Neural cell (in vitro differentiated cells): Measurements from ENCODE around the gene C10orf95. TPM values are rescaled to one million over a fixed set of nuclear protein-coding genes. Genes with fewer than 3 reads are reported as not detected.

Source experiments
- H2AFZ ChIP-seq: fragments of 200-600, 300-800 bp; sonication (generic), shearing (Covaris generic); 2 replicates; pipeline ENCODE4 v1.6.0; 2014; ENCODE audit warnings: low read depth, mild to moderate bottlenecking, antibody characterized with exemption, low read length, moderate library complexity
- H3F3A ChIP-seq: fragments of 200-600 bp; shearing (Covaris generic); 2 replicates; pipeline ENCODE4 v1.6.1; 2016; ENCODE audit warnings: mild to moderate bottlenecking, moderate library complexity, mixed read lengths, antibody characterized with exemption, low read length; ENCODE audit not compliant: insufficient read depth, poor library complexity, severe bottlenecking
- H3K27ac ChIP-seq: fragments of 200-600, 300-800 bp; sonication (generic), shearing (Covaris generic); 2 replicates; pipeline ENCODE4 v1.5.1; 2014; ENCODE audit warnings: mild to moderate bottlenecking, low read length, moderate library complexity
- H3K27me3 ChIP-seq: fragments of 300-800, 200-600 bp; sonication (generic), shearing (Covaris generic); 2 replicates; pipeline ENCODE4 v1.6.0; 2014; ENCODE audit warnings: mild to moderate bottlenecking, low read depth, low read length, moderate library complexity; ENCODE audit not compliant: insufficient read depth
- H3K36me3 ChIP-seq: fragments of 300-800, 200-600 bp; sonication (generic), shearing (Covaris generic); 2 replicates; pipeline ENCODE4 v1.5.1; 2014; ENCODE audit warnings: mild to moderate bottlenecking, antibody characterized with exemption, low read length, moderate library complexity; ENCODE audit not compliant: insufficient read depth
- H3K4me2 ChIP-seq: fragments of 300-800, 200-600 bp; sonication (generic), shearing (Covaris generic); 2 replicates; pipeline ENCODE4 v1.6.0; 2014; ENCODE audit warnings: mild to moderate bottlenecking, low read length
- H3K4me3 ChIP-seq: fragments of 300-800, 200-600 bp; sonication (generic), shearing (Covaris generic); 2 replicates; pipeline ENCODE4 v1.5.1; 2014; ENCODE audit warnings: mild to moderate bottlenecking, low read length, moderate library complexity
- H3K79me2 ChIP-seq: fragments of 200-600 bp; shearing (Covaris generic); replicated peaks from 2 replicates; pipeline ENCODE4 v1.6.0; 2014; ENCODE audit warnings: mild to moderate bottlenecking, low read length, moderate library complexity; ENCODE audit not compliant: insufficient read depth
- H3K9ac ChIP-seq: fragments of 300-800, 200-600 bp; sonication (generic), shearing (Covaris generic); 2 replicates; pipeline ENCODE4 v1.6.1; 2016; ENCODE audit warnings: mild to moderate bottlenecking, low read length, mixed read lengths
- H3K9me2 ChIP-seq: fragments of 200-600 bp; shearing (Covaris generic); 2 replicates; pipeline ENCODE4 v1.6.1; 2016; ENCODE audit warnings: mild to moderate bottlenecking, low read length, mixed read lengths; ENCODE audit not compliant: insufficient read depth
- H3K9me3 ChIP-seq: fragments of 200-600, 300-800 bp; sonication (generic), shearing (Covaris generic); 2 replicates; pipeline ENCODE4 v1.6.1; 2016; ENCODE audit warnings: mild to moderate bottlenecking, mixed run types, low read length, moderate library complexity, mixed read lengths
- H4K20me1 ChIP-seq: fragments of 200-600 bp; shearing (Covaris generic); 2 replicates; pipeline ENCODE4 v1.6.1; 2016; ENCODE audit warnings: mild to moderate bottlenecking, mixed run types; ENCODE audit not compliant: insufficient read depth
- EP300 ChIP-seq: fragments of 450-650 bp; conservative IDR thresholded peaks from 2 replicates; pipeline ENCODE4 v1.6.1; 2014; ENCODE audit warnings: antibody characterized with exemption, mild to moderate bottlenecking, moderate library complexity; ENCODE audit not compliant: poor library complexity, severe bottlenecking
- EZH2 ChIP-seq: fragments of 200-600, 300-800 bp; shearing (Covaris generic), sonication (generic); IDR thresholded peaks from 2 replicates; pipeline ENCODE4 v1.6.1; 2014; ENCODE audit warnings: antibody characterized with exemption, low read length, borderline replicate concordance, mild to moderate bottlenecking; ENCODE audit not compliant: insufficient read depth, poor library complexity, severe bottlenecking
- MXI1 ChIP-seq: fragments of 450-650 bp; conservative IDR thresholded peaks from 2 replicates; pipeline ENCODE4 v1.6.1; 2014; ENCODE audit warnings: antibody characterized with exemption, mild to moderate bottlenecking; ENCODE audit not compliant: poor library complexity, severe bottlenecking
- POLR2AphosphoS5 ChIP-seq: IDR thresholded peaks from 2 replicates; pipeline ENCODE4 v1.6.1; 2012
- RAD21 ChIP-seq: fragments of 450-650 bp; conservative IDR thresholded peaks from 2 replicates; pipeline ENCODE4 v1.6.1; 2014; ENCODE audit warnings: antibody characterized with exemption, mild to moderate bottlenecking, moderate library complexity
- SMC3 ChIP-seq: fragments of 450-650 bp; conservative IDR thresholded peaks from 2 replicates; pipeline ENCODE4 v1.6.1; 2014; ENCODE audit warnings: antibody characterized with exemption, mild to moderate bottlenecking, moderate library complexity; ENCODE audit not compliant: poor library complexity
- TAF1 ChIP-seq: IDR thresholded peaks from 2 replicates; pipeline ENCODE4 v1.6.1; 2012; ENCODE audit warnings: low read depth
- polyA plus RNA-seq: library from polyadenylated mRNA; depleted of rRNA; stranded (reverse); fragments of >200 nt; gene quantifications from 2 replicates; pipeline ENCODE4 v1.2.3, GENCODE V29; 2014
- TF ChIP-seq, protein P1 (sequence below): IDR thresholded peaks from 2 replicates; pipeline ENCODE4 v1.6.1; 2012; ENCODE audit warnings: borderline replicate concordance
- TF ChIP-seq, protein P2 (sequence below): fragments of 450-650 bp; IDR thresholded peaks from 2 replicates; pipeline ENCODE4 v1.5.1; 2014; ENCODE audit warnings: antibody characterized with exemption, mild to moderate bottlenecking, moderate library complexity; ENCODE audit not compliant: poor library complexity, severe bottlenecking

Gene C10orf95
- polyA plus RNA-seq, 1 donor from 2014 or later, result not detected

DNA sequence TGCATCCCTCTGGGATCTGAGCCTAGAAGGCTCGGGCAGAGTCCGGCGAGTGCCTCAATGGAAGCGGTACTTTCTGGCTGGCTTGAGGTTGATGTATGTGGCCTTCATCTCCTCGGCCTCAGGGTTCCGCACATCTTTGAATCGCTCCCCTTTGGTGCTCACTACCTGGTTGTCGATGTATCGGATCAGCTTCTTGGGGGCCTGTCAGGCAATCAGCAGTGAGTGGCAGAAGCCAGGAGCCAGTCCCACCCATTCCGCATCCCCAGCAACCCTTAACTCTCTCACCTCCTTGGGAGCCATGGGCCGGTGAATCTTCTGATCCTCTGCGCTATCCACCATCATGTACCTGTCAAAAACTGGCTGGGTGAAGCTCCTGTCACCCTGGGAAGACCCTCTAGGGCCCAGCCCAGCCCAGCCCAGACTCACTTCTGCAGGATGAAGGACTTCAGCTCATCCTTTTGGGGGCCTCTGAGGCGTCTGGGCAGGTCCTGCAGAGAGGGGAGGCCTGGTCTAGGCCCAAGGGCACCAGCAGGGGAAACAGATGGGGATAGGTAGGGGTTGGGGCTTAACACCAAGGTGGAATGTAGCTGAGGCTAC is 27.9 kb downstream of the C10orf95 start:
- H3F3A ChIP-seq, result peaks cover 6% of the 10 kb centered on the region
- no peak overlapping the region for H3K27ac ChIP-seq
- no peaks in the 10 kb centered on the region for H3K79me2 ChIP-seq
- TF ChIP-seq EZH2 (no peak), EP300 (no peak), POLR2AphosphoS5 (no peak), SMC3 (no peak), MXI1 (no peak), RAD21 (no peak), TAF1 (no peak)
- TF ChIP-seq, protein P1, sequence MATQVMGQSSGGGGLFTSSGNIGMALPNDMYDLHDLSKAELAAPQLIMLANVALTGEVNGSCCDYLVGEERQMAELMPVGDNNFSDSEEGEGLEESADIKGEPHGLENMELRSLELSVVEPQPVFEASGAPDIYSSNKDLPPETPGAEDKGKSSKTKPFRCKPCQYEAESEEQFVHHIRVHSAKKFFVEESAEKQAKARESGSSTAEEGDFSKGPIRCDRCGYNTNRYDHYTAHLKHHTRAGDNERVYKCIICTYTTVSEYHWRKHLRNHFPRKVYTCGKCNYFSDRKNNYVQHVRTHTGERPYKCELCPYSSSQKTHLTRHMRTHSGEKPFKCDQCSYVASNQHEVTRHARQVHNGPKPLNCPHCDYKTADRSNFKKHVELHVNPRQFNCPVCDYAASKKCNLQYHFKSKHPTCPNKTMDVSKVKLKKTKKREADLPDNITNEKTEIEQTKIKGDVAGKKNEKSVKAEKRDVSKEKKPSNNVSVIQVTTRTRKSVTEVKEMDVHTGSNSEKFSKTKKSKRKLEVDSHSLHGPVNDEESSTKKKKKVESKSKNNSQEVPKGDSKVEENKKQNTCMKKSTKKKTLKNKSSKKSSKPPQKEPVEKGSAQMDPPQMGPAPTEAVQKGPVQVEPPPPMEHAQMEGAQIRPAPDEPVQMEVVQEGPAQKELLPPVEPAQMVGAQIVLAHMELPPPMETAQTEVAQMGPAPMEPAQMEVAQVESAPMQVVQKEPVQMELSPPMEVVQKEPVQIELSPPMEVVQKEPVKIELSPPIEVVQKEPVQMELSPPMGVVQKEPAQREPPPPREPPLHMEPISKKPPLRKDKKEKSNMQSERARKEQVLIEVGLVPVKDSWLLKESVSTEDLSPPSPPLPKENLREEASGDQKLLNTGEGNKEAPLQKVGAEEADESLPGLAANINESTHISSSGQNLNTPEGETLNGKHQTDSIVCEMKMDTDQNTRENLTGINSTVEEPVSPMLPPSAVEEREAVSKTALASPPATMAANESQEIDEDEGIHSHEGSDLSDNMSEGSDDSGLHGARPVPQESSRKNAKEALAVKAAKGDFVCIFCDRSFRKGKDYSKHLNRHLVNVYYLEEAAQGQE, result no peak
- TF ChIP-seq, protein P2, sequence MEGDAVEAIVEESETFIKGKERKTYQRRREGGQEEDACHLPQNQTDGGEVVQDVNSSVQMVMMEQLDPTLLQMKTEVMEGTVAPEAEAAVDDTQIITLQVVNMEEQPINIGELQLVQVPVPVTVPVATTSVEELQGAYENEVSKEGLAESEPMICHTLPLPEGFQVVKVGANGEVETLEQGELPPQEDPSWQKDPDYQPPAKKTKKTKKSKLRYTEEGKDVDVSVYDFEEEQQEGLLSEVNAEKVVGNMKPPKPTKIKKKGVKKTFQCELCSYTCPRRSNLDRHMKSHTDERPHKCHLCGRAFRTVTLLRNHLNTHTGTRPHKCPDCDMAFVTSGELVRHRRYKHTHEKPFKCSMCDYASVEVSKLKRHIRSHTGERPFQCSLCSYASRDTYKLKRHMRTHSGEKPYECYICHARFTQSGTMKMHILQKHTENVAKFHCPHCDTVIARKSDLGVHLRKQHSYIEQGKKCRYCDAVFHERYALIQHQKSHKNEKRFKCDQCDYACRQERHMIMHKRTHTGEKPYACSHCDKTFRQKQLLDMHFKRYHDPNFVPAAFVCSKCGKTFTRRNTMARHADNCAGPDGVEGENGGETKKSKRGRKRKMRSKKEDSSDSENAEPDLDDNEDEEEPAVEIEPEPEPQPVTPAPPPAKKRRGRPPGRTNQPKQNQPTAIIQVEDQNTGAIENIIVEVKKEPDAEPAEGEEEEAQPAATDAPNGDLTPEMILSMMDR, result no peak
- no peaks in the 10 kb centered on the region for H3K27me3 ChIP-seq
- no peaks in the 10 kb centered on the region for H3K36me3 ChIP-seq
- H3K4me3 ChIP-seq, result no peak overlapping the region
- H3K9ac ChIP-seq, result no peak overlapping the region
- no peaks in the 10 kb centered on the region for H3K9me3 ChIP-seq
- no peaks in the 10 kb centered on the region for H3K9me2 ChIP-seq
- H4K20me1 ChIP-seq, result no peaks in the 10 kb centered on the region
- H3K4me2 ChIP-seq, result no peak overlapping the region
- no peak overlapping the region for H2AFZ ChIP-seq

DNA sequence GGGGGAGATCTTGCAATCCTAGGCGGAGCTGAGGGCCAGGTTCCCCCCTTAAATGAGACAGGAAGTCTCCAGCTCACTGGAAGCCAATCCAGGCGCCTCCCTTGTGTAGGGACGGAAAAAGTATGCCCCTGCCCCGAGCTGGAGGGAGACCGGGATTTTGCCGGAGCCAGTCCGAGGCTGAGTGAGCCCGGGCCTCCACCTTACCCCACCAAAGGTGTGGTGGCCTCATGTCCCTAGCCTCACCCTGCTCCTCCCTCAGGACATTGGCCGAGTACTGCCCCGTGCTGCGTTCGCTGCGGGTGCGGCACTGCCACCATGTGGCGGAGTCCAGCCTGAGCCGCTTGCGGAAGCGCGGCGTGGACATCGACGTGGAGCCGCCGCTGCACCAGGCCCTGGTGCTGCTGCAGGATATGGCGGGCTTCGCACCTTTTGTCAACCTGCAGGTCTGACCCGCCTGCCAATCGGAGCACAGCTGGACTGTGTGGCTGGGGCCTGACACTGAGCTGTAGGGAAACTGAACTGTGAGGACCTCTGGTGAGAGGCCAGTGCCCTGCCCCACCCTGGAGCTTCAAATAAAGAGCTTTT is 28.7 kb downstream of the C10orf95 start:
- no peaks in the 10 kb centered on the region for H3K9me3 ChIP-seq
- peak overlapping the region; percentile 97 for H3K4me3 ChIP-seq
- TF ChIP-seq, protein P2, result peak; percentile 72
- no peak for TF ChIP-seq MXI1
- TF ChIP-seq EZH2, result no peak
- no peak for TF ChIP-seq EP300
- no peak for TF ChIP-seq TAF1
- TF ChIP-seq, protein P1, result no peak
- peak; percentile 63 for TF ChIP-seq RAD21
- peak; percentile 77 for TF ChIP-seq SMC3
- TF ChIP-seq POLR2AphosphoS5, result no peak
- no peak overlapping the region for H2AFZ ChIP-seq
- no peak overlapping the region for H3K27ac ChIP-seq
- no peaks in the 10 kb centered on the region for H3K36me3 ChIP-seq
- peak overlapping the region; percentile 53 for H3K4me2 ChIP-seq
- no peaks in the 10 kb centered on the region for H3K27me3 ChIP-seq
- H3K9ac ChIP-seq, result no peak overlapping the region
- no peaks in the 10 kb centered on the region for H3K79me2 ChIP-seq
- peaks cover 6% of the 10 kb centered on the region for H3F3A ChIP-seq
- no peaks in the 10 kb centered on the region for H4K20me1 ChIP-seq
- no peaks in the 10 kb centered on the region for H3K9me2 ChIP-seq
